HG02970 (cell line): ENCODE data around the gene TRIM38.
"Not testable (repeated sequence)": the region's sequence is repeated elsewhere in the genome, so short reads cannot be mapped to it uniquely, and the experiment has no call there.

ENCODE experiments used
- ATAC-seq: cut with Tn5 transposase; IDR thresholded peaks from one replicate; pipeline ENCODE4 v1.9.1; 2021; ENCODE audit warnings: mild to moderate bottlenecking, moderate library complexity, moderate number of reproducible peaks; ENCODE audit not compliant: unreplicated experiment, low FRiP score

TRIM38 gene

GRCh38 chr6:26000366-26001144 is 38.0 kb downstream of the TRIM38 start:
- ATAC-seq = no peak

- ATAC-seq = no peak
Measured at GRCh38 chr6:26003102-26003694, 40.6 kb downstream of the TRIM38 start.

DNA sequence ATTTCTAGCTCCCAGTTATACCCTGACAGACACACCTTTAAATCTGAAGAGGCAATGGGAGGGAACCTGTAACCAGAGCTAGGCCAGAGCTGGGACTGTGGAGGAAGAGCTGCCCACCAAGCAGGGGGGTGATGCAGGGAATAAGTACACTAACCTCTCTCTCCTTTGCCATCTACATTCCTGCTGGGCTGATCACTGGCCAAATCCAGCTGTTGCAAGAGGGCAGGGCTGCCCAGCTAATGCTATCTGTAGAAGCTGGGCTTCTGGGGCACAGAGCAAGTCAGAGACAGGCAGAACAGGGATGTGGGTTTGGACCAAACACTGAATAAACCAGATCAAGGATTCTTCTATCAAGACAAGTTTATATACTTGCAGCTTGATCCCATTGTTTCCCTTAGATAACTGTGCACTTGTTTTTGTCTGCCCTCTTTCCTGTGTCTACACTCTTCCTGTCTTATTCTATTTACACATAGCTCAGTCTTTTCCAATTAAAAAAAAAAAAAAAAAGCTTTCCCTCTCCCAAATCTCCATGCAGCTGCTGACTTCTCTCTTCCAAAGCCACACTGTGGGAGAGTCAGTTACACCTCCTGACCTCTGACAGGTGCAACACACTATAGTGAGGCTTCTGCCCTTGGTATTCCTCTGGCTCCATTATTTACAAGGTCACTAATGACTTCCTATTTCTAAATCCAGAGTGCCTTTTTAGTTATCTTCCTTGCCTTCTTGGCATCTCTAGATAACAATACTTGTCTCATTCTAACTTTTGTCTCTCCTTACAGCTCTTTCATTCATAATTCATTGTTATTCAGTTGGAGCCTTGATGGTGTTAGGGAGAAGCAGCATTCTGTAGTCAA is 43.7 kb downstream of the TRIM38 start:
- ATAC-seq = no peak

GRCh38 chr6:26006940-26007305 is 44.3 kb downstream of the TRIM38 start:
- not testable (repeated sequence) for ATAC-seq

- no peak for ATAC-seq
Measured at GRCh38 chr6:26008470-26008869, 45.9 kb downstream of the TRIM38 start.

DNA sequence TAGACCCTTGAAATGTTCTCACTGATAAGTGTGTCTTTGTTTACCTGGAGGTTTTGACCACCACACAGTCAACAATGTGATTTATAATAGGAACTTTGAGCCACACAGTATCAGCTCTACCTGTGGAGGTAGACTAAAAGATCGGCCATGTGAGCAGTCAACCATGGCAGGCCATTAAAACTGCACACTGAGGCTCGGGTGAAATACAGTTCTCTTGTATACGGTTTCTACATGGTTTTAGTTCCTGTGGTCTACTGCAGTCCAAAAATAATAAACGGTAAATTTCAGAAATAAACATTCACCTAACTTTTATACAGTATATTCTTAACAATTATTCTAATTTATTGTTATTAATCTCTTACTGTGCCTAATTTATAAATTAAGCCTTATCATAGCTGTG is 47.2 kb downstream of the TRIM38 start:
- ATAC-seq = no peak

- no peak for ATAC-seq
Measured at GRCh38 chr6:26012061-26012460, 49.5 kb downstream of the TRIM38 start.

DNA sequence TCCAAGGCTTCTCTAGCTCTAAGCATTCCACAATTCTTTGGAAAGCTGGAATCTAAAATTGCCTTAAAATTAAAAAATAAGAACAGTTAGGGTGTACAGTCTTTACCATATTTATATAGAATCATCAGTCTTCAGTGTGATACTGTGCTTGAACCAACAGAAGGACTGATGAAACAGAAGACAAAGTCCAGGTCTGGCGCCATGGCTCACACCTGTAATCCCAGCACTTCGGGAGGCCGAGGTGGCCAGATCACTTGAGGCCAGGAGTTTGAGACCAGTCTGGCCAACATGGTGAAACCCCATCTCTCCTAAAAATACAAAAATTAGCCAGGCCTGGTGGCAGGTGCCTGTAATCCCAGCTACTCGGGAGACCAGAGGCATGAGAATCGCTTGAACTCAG is 51.8 kb downstream of the TRIM38 start:
- ATAC-seq = not testable (repeated sequence)

DNA sequence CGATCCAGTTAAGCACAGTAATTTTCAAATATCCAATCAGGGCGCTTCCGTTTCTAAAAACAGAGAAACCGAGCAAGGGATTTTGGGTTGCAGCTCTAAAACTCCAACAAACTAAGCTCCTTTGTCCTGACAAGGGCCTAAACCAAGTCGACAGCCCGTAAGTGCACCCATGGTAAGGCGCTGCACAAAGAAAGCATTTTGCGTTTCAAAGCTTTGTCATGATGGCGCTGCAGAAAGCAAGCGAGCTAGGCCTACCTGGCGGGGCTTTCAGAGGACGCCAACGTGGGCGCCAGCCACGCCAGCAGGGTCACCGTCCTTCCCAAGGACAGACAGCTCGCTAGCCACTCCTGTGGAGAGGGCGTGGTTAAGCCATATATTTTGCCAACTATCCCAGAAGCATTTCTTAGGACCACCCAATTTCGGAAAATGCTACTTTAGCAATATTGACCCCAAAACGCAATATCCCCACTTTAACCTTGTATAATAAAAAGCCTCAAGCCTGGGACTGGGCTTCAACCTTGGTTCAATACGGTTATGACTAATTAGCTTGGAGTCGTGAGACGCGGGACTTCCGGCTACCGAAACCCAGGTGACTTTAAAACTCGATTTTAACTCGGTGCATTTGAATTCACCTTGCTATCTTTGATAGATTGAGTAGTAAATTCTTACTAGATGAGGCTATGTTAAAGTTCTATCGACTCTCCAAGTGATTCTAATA is 53.8 kb downstream of the TRIM38 start:
- no peak for ATAC-seq

GRCh38 chr6:26016963-26017631 is 54.5 kb downstream of the TRIM38 start:
- no peak for ATAC-seq

DNA sequence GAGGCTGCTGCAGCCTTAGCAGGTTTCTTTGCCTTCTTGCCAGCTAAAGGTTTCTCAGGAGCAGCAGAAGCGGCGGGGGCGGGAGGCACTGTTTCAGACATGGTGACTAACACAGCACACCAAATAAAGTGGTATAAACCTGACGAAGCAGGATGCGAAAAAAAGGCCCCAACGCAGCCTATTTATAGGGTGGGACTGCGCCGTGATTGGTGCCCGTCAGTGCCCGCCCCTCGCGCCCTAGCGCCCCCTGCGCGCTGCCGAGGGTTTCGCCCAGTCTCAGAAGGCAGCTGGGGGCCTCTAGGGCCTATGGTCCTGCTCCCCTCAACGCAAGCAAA is 55.0 kb downstream of the TRIM38 start:
- ATAC-seq = no peak

DNA sequence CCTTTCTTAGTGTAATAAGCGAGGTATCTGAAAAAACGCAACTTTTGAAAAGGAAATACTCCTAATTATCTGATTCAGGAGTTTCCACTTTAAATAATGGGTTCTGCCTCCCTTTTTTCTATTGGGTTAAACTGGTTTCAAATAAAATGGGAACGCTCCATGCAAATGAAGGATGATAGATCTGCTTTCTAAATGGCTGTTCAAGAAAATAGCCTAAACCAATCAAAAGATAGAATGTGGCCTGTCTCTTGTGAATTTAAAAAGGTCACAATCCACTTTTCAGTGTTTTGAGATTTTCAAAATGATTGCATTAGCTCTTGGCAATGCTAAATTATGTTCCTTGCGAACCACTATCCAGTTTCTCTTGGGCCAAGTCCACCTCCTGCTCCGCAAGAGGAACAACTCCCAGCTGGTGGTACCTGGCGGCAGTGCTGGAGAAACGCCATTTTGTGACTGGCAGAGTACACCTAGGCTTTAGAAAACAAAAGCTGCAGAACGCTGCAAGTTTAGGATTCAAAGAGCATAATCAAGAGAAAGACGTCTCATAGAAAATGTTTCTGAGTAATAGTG is 56.7 kb downstream of the TRIM38 start:
- ATAC-seq = no peak

- ATAC-seq = no peak
Measured at GRCh38 chr6:26019967-26020328, 57.3 kb downstream of the TRIM38 start.

GRCh38 chr6:26020329-26021000 is 57.9 kb downstream of the TRIM38 start:
- peak; percentile 48 for ATAC-seq

GRCh38 chr6:26021001-26021349 is 58.4 kb downstream of the TRIM38 start:
- no peak for ATAC-seq

DNA sequence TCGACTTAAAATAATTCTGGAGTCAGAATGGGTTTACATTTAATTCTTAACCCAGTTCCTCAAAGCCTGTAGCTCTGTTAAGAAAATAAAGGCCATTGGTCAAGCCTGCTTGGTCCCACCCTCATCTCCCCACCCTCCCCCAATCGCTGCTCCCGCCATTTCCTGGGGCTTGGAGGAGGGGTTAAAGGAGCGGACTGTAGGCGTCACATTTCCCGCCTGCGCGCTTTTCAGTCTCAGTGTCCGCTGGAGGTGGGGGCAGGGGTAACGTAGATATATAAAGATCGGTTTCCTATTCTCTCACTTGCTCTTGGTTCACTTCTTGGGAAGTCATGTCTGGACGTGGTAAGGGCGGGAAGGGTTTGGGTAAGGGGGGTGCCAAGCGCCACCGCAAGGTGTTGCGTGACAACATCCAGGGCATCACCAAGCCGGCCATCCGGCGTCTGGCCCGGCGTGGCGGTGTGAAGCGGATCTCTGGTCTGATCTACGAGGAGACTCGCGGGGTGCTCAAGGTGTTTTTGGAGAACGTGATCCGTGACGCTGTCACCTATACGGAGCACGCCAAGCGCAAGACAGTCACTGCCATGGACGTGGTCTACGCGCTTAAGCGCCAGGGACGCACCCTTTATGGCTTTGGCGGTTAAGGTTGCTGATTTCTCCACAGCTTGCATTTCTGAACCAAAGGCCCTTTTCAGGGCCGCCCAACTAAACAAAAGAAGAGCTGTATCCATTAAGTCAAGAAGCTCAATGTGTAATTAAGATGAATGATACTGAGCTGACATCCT is 58.9 kb downstream of the TRIM38 start:
- peak; percentile 46 for ATAC-seq

DNA sequence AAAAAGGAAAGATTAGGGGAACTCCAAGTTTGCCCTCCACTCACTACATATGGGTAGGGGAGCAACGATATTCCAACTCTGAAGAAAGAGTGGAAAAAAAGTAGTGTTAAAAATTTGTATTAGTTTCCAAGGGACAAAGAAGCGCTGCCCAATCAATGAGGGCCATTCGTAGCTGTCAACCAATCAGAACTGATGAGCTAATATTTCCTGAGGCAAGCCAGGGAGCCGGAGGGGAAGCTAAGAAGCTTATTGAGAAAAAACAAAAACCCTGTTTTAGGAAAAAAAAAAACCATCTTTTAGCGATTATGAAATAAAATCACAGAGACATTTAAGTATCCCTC is 59.5 kb downstream of the TRIM38 start:
- ATAC-seq = peak; percentile 0

DNA sequence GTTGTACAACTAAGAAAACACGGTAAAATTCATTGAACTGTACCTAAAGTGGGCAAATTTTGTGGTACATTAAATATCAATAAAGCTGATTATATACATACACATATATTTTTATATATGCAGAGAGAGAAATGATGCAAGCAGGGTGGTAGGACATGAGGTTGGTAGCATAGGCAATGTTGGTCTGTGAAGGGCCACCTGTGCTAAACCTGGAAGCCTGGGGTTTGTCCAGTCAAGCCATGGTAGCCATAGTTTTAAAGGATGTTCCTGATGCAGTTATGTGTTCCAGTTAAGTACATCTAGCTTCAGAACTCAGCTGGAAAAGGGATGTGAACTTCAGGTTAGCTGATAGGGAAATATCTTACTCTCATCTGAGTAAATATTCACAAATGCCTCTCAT is 60.1 kb downstream of the TRIM38 start:
- ATAC-seq = no peak

GRCh38 chr6:26024651-26025046 is 62.0 kb downstream of the TRIM38 start:
- ATAC-seq = no peak
